ENCODE data around the gene PCDHGA3. TPM values are rescaled to one million over a fixed set of nuclear protein-coding genes. Genes with fewer than 3 reads are reported as not detected.
"Not testable (repeated sequence)": the region's sequence is repeated elsewhere in the genome, so short reads cannot be mapped to it uniquely, and the experiment has no call there.

Gene PCDHGA3
- not detected for total RNA-seq

DNA sequence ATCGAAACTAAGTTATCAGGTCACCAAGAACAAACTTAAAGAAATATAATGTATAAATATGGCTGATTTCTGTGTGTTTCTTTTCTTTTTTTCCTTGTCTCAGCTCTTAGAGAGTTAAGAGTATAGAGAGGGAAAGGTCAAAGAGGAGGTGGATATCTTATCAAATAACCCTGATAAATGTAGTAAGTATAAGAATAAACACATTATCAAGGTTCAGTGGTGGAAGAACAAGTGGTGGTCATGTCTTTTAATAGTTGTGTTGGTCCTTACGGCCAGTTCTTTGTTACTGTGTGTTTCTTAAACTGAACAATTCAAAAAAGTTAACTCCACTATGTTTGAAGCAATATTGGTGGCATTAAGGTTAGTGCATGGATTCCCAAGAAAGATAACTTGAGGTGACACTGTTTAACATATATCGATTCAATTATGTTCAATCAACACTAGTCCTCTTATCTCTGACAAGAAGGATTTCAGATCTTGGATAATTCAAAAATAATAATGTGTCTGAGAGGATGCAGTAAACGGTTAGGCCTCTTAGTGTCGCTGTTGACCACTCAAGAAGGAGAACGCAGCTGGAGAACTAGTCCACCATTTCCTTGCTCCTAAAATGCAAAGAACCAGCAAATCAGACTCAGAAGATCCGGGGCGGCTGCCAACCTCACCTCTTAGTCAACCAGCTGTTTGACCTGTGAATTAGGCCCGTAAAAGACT lies at the start of gene PCDHGA3:
PCDHGA3 (plus strand) TSS at position 588 of the 711 bp plus-strand sequence. CDS start 205 bp downstream, outside the sequence.
- ChIA-PET CTCF (interaction anchor here (1.0 to 1.6 kb wide), 3 partner anchors 14 to 214 kb away, joined by 3 to 4 read pairs (median 4); no protein-coding TSS in a partner anchor), POLR2A (no interaction called here)
- intact Hi-C loops (cut with micrococcal nuclease) = no loop called here
- DNase-seq = peak; percentile 20
- H3K4me3 Mint-ChIP-seq = no peak within 1 kb of the TSS
- peaks cover 45% of the 10 kb centered on the region for H3K9me3 Mint-ChIP-seq
- no peak within 1 kb of the TSS for H3K27ac Mint-ChIP-seq
- peaks cover 21% of the 10 kb centered on the region for H3K36me3 Mint-ChIP-seq
- H3K4me1 Mint-ChIP-seq (ENCODE audit: low read depth) = no peaks in the 10 kb centered on the region
- H3K27me3 Mint-ChIP-seq = peaks cover 41% of the 10 kb centered on the region

GRCh38 chr5:141298376-141298775 lies 45.3 kb upstream of the PCDHGA3 start:
- no peak overlapping the region for H3K4me3 Mint-ChIP-seq
- intact Hi-C loops (cut with micrococcal nuclease) = no loop called here
- H3K27ac Mint-ChIP-seq = no peak overlapping the region
- DNase-seq = no peak
- H3K27me3 Mint-ChIP-seq = no peaks in the 10 kb centered on the region
- ChIA-PET POLR2A (no interaction called here), CTCF (no interaction called here)
- no peaks in the 10 kb centered on the region for H3K4me1 Mint-ChIP-seq (ENCODE audit: low read depth)
- peaks cover 80% of the 10 kb centered on the region for H3K9me3 Mint-ChIP-seq
- peaks cover 55% of the 10 kb centered on the region for H3K36me3 Mint-ChIP-seq

- POLR2A ChIA-PET = no interaction called here
- peaks cover 45% of the 10 kb centered on the region for H3K36me3 Mint-ChIP-seq
- H3K9me3 Mint-ChIP-seq = peaks cover 81% of the 10 kb centered on the region
- no peak within 1 kb of the TSS for H3K4me3 Mint-ChIP-seq
- no peak for DNase-seq
- CTCF ChIA-PET = no interaction called here
- intact Hi-C loops (cut with micrococcal nuclease) = no loop called here
- H3K27ac Mint-ChIP-seq = no peak within 1 kb of the TSS
- H3K4me1 Mint-ChIP-seq (ENCODE audit: low read depth) = no peaks in the 10 kb centered on the region
- H3K27me3 Mint-ChIP-seq = no peaks in the 10 kb centered on the region
Measured at GRCh38 chr5:141303756-141304155, 39.9 kb upstream of the PCDHGA3 start, which contains the start of gene SLC25A2. SLC25A2 (minus strand) TSS chr5:141304049; CDS start chr5:141303865, 184 bp downstream.

DNA sequence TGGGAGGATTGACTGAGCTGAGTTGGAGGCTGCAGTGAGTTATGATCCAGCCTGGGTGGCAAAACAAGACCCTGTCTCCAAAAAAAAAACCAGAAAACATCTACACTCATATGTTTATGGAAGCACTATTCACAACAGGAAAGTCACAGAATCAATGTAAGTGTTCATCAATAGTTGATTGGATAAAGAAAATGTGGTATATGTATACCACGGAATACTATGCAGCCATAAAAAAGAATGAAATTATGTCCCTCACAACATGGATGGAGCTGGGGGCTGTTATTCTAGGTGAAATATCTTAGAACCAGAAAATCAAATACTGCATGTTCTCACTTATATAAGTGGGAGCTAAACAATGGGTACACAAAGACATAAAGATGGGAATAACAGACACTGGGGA lies 37.0 kb upstream of the PCDHGA3 start:
- Mint-ChIP-seq H3K27ac (no peak overlapping the region), H3K4me3 (no peak overlapping the region), H3K27me3 (no peaks in the 10 kb centered on the region), H3K9me3 (peaks cover 89% of the 10 kb centered on the region), H3K36me3 (peaks cover 49% of the 10 kb centered on the region), H3K4me1 (ENCODE audit: low read depth) (no peaks in the 10 kb centered on the region)
- POLR2A ChIA-PET = no interaction called here
- DNase-seq = no peak
- CTCF ChIA-PET = interaction anchor here (0.7 kb wide), 1 partner anchor 13 kb away, joined by 3 read pairs; no protein-coding TSS in a partner anchor
- intact Hi-C loops (cut with micrococcal nuclease) = no loop called here

DNA sequence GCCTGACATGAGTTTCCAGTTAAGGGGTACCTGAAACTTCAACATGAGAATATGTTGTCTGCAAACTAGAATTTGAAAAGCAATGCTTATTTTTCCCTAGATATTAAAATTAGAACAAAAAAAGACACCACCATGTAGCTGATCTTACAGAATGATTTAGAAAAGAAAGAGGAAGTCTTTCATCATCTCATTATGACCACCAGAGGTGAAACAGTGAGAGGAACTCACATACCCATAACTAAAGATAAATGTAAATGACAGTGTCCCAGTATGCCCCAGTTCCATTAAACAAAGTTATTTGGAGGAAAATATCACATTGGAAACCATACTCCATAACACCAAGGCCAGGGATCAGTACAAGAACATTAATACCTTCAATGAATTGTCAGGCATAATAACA lies 29.9 kb upstream of the PCDHGA3 start:
- H3K36me3 Mint-ChIP-seq = peaks cover 64% of the 10 kb centered on the region
- no peaks in the 10 kb centered on the region for H3K27me3 Mint-ChIP-seq
- POLR2A ChIA-PET = no interaction called here
- DNase-seq = no peak
- CTCF ChIA-PET = no interaction called here
- H3K9me3 Mint-ChIP-seq = peaks cover 88% of the 10 kb centered on the region
- H3K4me3 Mint-ChIP-seq = no peak overlapping the region
- no peak overlapping the region for H3K27ac Mint-ChIP-seq
- intact Hi-C loops (cut with micrococcal nuclease) = no loop called here
- peaks cover 4% of the 10 kb centered on the region for H3K4me1 Mint-ChIP-seq (ENCODE audit: low read depth)

GRCh38 chr5:141316963-141317362 lies 26.7 kb upstream of the PCDHGA3 start:
- H3K4me3 Mint-ChIP-seq; H3K27me3 Mint-ChIP-seq; POLR2A ChIA-PET; intact Hi-C loops (cut with micrococcal nuclease); H3K27ac Mint-ChIP-seq; DNase-seq; CTCF ChIA-PET: not testable (repeated sequence)
- peaks cover 23% of the 10 kb centered on the region for H3K4me1 Mint-ChIP-seq (ENCODE audit: low read depth)
- H3K9me3 Mint-ChIP-seq = peaks cover 78% of the 10 kb centered on the region
- peaks cover 72% of the 10 kb centered on the region for H3K36me3 Mint-ChIP-seq

GRCh38 chr5:141319202-141319601 lies 24.4 kb upstream of the PCDHGA3 start:
- ChIA-PET CTCF (interaction anchor here (1.2 to 2.4 kb wide), 7 partner anchors 10 to 248 kb away, joined by 4 to 27 read pairs (median 14); partner anchors contain the start of genes PCDHGA1 and PCDHGB3), POLR2A (no interaction called here)
- Mint-ChIP-seq H3K4me1 (ENCODE audit: low read depth) (peaks cover 23% of the 10 kb centered on the region), H3K4me3 (peak overlapping the region; percentile 98), H3K27ac (no peak overlapping the region), H3K27me3 (no peaks in the 10 kb centered on the region), H3K36me3 (peaks cover 60% of the 10 kb centered on the region), H3K9me3 (peaks cover 61% of the 10 kb centered on the region)
- DNase-seq = no peak
- intact Hi-C loops (cut with micrococcal nuclease) = no loop called here

DNA sequence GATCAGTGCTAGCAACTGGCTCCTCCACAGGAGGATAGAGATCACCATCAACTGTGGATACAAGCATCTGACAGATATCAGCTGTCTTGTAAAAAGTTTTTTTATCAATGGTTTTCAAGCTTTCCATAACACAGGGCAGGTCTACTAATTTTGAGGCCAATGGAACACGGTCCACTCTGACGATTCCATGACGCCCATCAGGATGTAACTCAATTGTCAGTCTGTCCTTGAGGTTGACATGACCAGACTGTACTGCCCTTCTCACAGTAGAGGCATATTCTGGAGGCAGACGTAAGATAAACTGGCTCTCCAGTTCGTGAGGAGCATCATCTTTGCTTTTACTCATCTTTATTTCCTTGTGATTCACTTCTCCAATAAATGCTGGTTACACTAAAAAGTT lies 23.9 kb upstream of the PCDHGA3 start:
- Mint-ChIP-seq H3K4me3 (peak overlapping the region; percentile 98), H3K27me3 (no peaks in the 10 kb centered on the region), H3K36me3 (peaks cover 56% of the 10 kb centered on the region), H3K27ac (peak overlapping the region; percentile 99), H3K9me3 (peaks cover 58% of the 10 kb centered on the region), H3K4me1 (ENCODE audit: low read depth) (peaks cover 23% of the 10 kb centered on the region)
- no peak for DNase-seq
- POLR2A ChIA-PET = interaction anchor here (0.6 to 1.8 kb wide), 6 partner anchors 8 to 244 kb away, joined by 3 to 14 read pairs (median 4); partner anchors contain the start of gene PCDHGA11
- intact Hi-C loops (cut with micrococcal nuclease) = loop anchor here (1.0 to 10.0 kb wide), 5 partner anchors 194 to 645 kb away; partner anchors contain the start of genes RNF14 and ZMAT2
- CTCF ChIA-PET = interaction anchor here (0.5 to 2.4 kb wide), 29 partner anchors 10 to 670 kb away, joined by 3 to 28 read pairs (median 4); partner anchors contain the start of genes PCDHB15, PCDHB16, PCDHGA1 and PCDHGA10

- intact Hi-C loops (cut with micrococcal nuclease) = loop anchor here (1.0 to 10.0 kb wide), 5 partner anchors 193 to 644 kb away; partner anchors contain the start of genes RNF14 and ZMAT2
- H3K9me3 Mint-ChIP-seq = peaks cover 50% of the 10 kb centered on the region
- ChIA-PET POLR2A (interaction anchor here (0.6 to 1.8 kb wide), 8 partner anchors 8 to 918 kb away, joined by 3 to 14 read pairs (median 3); partner anchors contain the start of genes PCDHGA11 and PCDHGA5), CTCF (interaction anchor here (0.5 to 2.4 kb wide), 38 partner anchors 9 to 670 kb away, joined by 3 to 28 read pairs (median 4); partner anchors contain the start of genes DIAPH1, PCDHB13, PCDHB15 and PCDHB16)
- peak within 1 kb of the TSS; percentile 99 for H3K27ac Mint-ChIP-seq
- DNase-seq = peak; percentile 95
- H3K4me3 Mint-ChIP-seq = peak within 1 kb of the TSS; percentile 98
- H3K4me1 Mint-ChIP-seq (ENCODE audit: low read depth) = peaks cover 23% of the 10 kb centered on the region
- H3K36me3 Mint-ChIP-seq = peaks cover 48% of the 10 kb centered on the region
- no peaks in the 10 kb centered on the region for H3K27me3 Mint-ChIP-seq
Measured at GRCh38 chr5:141320225-141321169, 23.1 kb upstream of the PCDHGA3 start, which contains the start of gene TAF7. TAF7 (minus strand) TSS chr5:141320784; CDS start chr5:141320044, 740 bp downstream.

GRCh38 chr5:141322261-141322660 lies 21.4 kb upstream of the PCDHGA3 start:
- DNase-seq = no peak
- peaks cover 32% of the 10 kb centered on the region for H3K4me1 Mint-ChIP-seq (ENCODE audit: low read depth)
- POLR2A ChIA-PET = interaction anchor here (0.6 kb wide), 1 partner anchor 733 kb away, joined by 3 read pairs; no protein-coding TSS in a partner anchor
- CTCF ChIA-PET = interaction anchor here (1.0 kb wide), 1 partner anchor 245 kb away, joined by 3 read pairs; no protein-coding TSS in a partner anchor
- H3K36me3 Mint-ChIP-seq = peaks cover 41% of the 10 kb centered on the region
- peaks cover 6% of the 10 kb centered on the region for H3K27me3 Mint-ChIP-seq
- H3K27ac Mint-ChIP-seq = no peak overlapping the region
- H3K9me3 Mint-ChIP-seq = peaks cover 49% of the 10 kb centered on the region
- no peak overlapping the region for H3K4me3 Mint-ChIP-seq
- intact Hi-C loops (cut with micrococcal nuclease) = loop anchor here (5.0 to 10.0 kb wide), 2 partner anchors 620 to 643 kb away; partner anchors contain the start of genes RNF14 and ZMAT2

GRCh38 chr5:141326088-141326854 lies 17.4 kb upstream of the PCDHGA3 start:
- peaks cover 17% of the 10 kb centered on the region for H3K36me3 Mint-ChIP-seq
- H3K4me3 Mint-ChIP-seq = peak overlapping the region; percentile 82
- peaks cover 9% of the 10 kb centered on the region for H3K4me1 Mint-ChIP-seq (ENCODE audit: low read depth)
- peak; percentile 82 for DNase-seq
- intact Hi-C loops (cut with micrococcal nuclease) = loop anchor here (1.0 to 10.0 kb wide), 3 partner anchors 87 to 639 kb away; partner anchors contain the start of genes PCDHGA10 and RNF14
- H3K27me3 Mint-ChIP-seq = peaks cover 25% of the 10 kb centered on the region
- ChIA-PET CTCF (interaction anchor here (1.1 to 1.8 kb wide), 3 partner anchors 198 to 238 kb away, joined by 4 to 6 read pairs (median 5); no protein-coding TSS in a partner anchor), POLR2A (no interaction called here)
- peaks cover 30% of the 10 kb centered on the region for H3K9me3 Mint-ChIP-seq
- peak overlapping the region; percentile 28 for H3K27ac Mint-ChIP-seq
